CD14-positive monocyte (primary cell): ENCODE data around the gene CBFB. TPM values are rescaled to one million over a fixed set of nuclear protein-coding genes. Genes with fewer than 3 reads are reported as not detected.

Source experiments
- DNase-seq, 3 donors: peaks; one replicate each; pipeline ENCODE4 v3.0.0-alpha.2; 2011 to 2022
- H2AFZ ChIP-seq: 2 replicates; pipeline ENCODE4 v1.6.0; 2012; ENCODE audit warnings: mild to moderate bottlenecking, low read depth, low read length, inconsistent platforms; ENCODE audit not compliant: insufficient read depth, poor library complexity, severe bottlenecking
- H3K27ac ChIP-seq, 2 donors: 1 replicate in 1 of 2; 2 replicates in 1 of 2; pipeline ENCODE4 v1.5.1; 2012 to 2013; ENCODE audit warnings: low read length in 2 of 2, control low read depth in 1 of 2, inconsistent platforms in 1 of 2, low read depth in 1 of 2, mild to moderate bottlenecking in 1 of 2
- H3K27me3 ChIP-seq, 2 donors: one replicate each; pipeline versions ENCODE4 v1.6.0 to v1.6.1; 2011 to 2013; ENCODE audit warnings: low read length in 2 of 2; ENCODE audit not compliant: control insufficient read depth in 2 of 2, insufficient read depth in 2 of 2
- H3K36me3 ChIP-seq, 2 donors: replicated peaks in 1 of 2; 1 replicate in 1 of 2; 2 replicates in 1 of 2; pipeline versions ENCODE4 v1.5.1 to v1.6.1; 2012 to 2013; ENCODE audit warnings: low read length in 2 of 2, control low read depth in 1 of 2, inconsistent platforms in 1 of 2, mild to moderate bottlenecking in 1 of 2; ENCODE audit not compliant: insufficient read depth in 2 of 2, control insufficient read depth in 1 of 2
- H3K4me1 ChIP-seq, 2 donors: 1 replicate in 1 of 2; 2 replicates in 1 of 2; pipeline versions ENCODE4 v1.5.1 to v1.6.1; 2012 to 2013; ENCODE audit warnings: low read length in 2 of 2, control low read depth in 1 of 2, inconsistent platforms in 1 of 2, mild to moderate bottlenecking in 1 of 2, moderate library complexity in 1 of 2; ENCODE audit not compliant: insufficient read depth in 2 of 2, control insufficient read depth in 1 of 2
- H3K4me2 ChIP-seq: replicated peaks from 2 replicates; pipeline ENCODE3; 2012; ENCODE audit warnings: low read length, moderate library complexity, mild to moderate bottlenecking; ENCODE audit not compliant: poor library complexity, severe bottlenecking; ENCODE audit errors: extremely low read depth
- H3K4me3 ChIP-seq, 3 experiments: fragments of 200-600 bp in 1 of 3; sonication (generic) in 1 of 3; replicated peaks in 1 of 3; 1 replicate in 2 of 3; 2 replicates in 1 of 3; pipeline ENCODE4 v1.5.1; 2011 to 2013; ENCODE audit warnings: low read length in 3 of 3, mild to moderate bottlenecking in 3 of 3, control low read depth in 2 of 3, low read depth in 2 of 3, inconsistent platforms in 1 of 3, moderate library complexity in 1 of 3
- H3K79me2 ChIP-seq: 2 replicates; pipeline ENCODE4 v1.6.0; 2012; ENCODE audit warnings: mild to moderate bottlenecking, control low read depth, inconsistent platforms, low read length, moderate library complexity; ENCODE audit not compliant: insufficient read depth
- H3K9ac ChIP-seq: 2 replicates; pipeline ENCODE4 v1.6.0; 2017; ENCODE audit warnings: low read length, mild to moderate bottlenecking; ENCODE audit not compliant: insufficient read depth, poor library complexity, severe bottlenecking
- H3K9me3 ChIP-seq, 2 donors: replicated peaks in 1 of 2; 1 replicate in 1 of 2; 2 replicates in 1 of 2; pipeline versions ENCODE4 v1.5.1 to v1.6.1; 2012 to 2013; ENCODE audit warnings: low read length in 2 of 2, control low read depth in 1 of 2; ENCODE audit not compliant: control insufficient read depth in 1 of 2, insufficient read depth in 1 of 2
- H4K20me1 ChIP-seq: 2 replicates; pipeline ENCODE4 v1.6.0; 2012; ENCODE audit warnings: mild to moderate bottlenecking, low read length, control low read depth, moderate library complexity; ENCODE audit not compliant: insufficient read depth
- H3K27ac Mint-ChIP-seq, 7 donors: one replicate each; pipeline ENCODE4 v1.8.0; 2020; ENCODE audit warnings: mild to moderate bottlenecking in 7 of 7, mixed read lengths in 7 of 7, moderate library complexity in 6 of 7, inconsistent platforms in 2 of 7
- H3K27me3 Mint-ChIP-seq, 3 donors: one replicate each; pipeline ENCODE4 v1.8.0; 2021 to 2022; ENCODE audit warnings: low read depth in 3 of 3, mild to moderate bottlenecking in 3 of 3, mixed read lengths in 3 of 3, moderate library complexity in 3 of 3, inconsistent platforms in 1 of 3
- H3K36me3 Mint-ChIP-seq, 2 donors: one replicate each; pipeline ENCODE4 v1.8.0; 2020; ENCODE audit warnings: mixed read lengths in 2 of 2, inconsistent platforms in 1 of 2, mild to moderate bottlenecking in 1 of 2
- H3K4me1 Mint-ChIP-seq: one replicate; pipeline ENCODE4 v1.8.0; 2020; ENCODE audit warnings: mild to moderate bottlenecking, mixed read lengths
- H3K4me3 Mint-ChIP-seq, 2 donors: one replicate each; pipeline ENCODE4 v1.8.0; 2020; ENCODE audit warnings: mild to moderate bottlenecking in 2 of 2, mixed read lengths in 2 of 2, moderate library complexity in 1 of 2
- H3K9me3 Mint-ChIP-seq, 7 donors: one replicate each; pipeline ENCODE4 v1.8.0; 2020 to 2022; ENCODE audit warnings: mixed read lengths in 7 of 7, mild to moderate bottlenecking in 6 of 7, moderate library complexity in 6 of 7, inconsistent platforms in 2 of 7
- CTCF ChIP-seq: fragments of 200-600 bp; IDR thresholded peaks from one replicate; pipeline ENCODE4 v1.8.0; 2022; ENCODE audit warnings: antibody characterized with exemption, mild to moderate bottlenecking
- WGBS: methylation state at CpG from one replicate; pipeline ENCODE4 v1.1.5; 2013; ENCODE audit warnings: missing lambda C conversion rate; ENCODE audit not compliant: insufficient coverage; 5-methylcytosine and 5-hydroxymethylcytosine counted together
- intact Hi-C, 2 donors: fragments of 100-400 bp; cut with micrococcal nuclease; formaldehyde crosslinking; loops; one replicate each; pipeline versions ENCODE4 v1.15.0 to v1.15.1; 2023
- polyA plus RNA-seq, 3 donors: library from polyadenylated mRNA; depleted of rRNA in 1 of 3; unstranded in 2 of 3; stranded (reverse) in 1 of 3; fragments of 300-500 nt in 2 of 3; fragments of >200 nt in 1 of 3; fragmentation: Illumina TruSeq in 2 of 3; gene quantifications; 1 replicate in 2 of 3; 2 replicates in 1 of 3; pipeline ENCODE4 v1.2.3, GENCODE V29; 2012 to 2021

The CBFB gene
- polyA plus RNA-seq, 3 donors = 28.3 to 45.4 (median 29.5) TPM

GRCh38 chr16:67128417-67128816 is 99.5 kb downstream of the CBFB start:
- H3K4me1 ChIP-seq = no peaks in the 10 kb centered on the region
- H3K36me3 Mint-ChIP-seq = peaks cover 78 to 96% of the 10 kb centered on the region in 2 donors
- H3K27ac Mint-ChIP-seq = peak overlapping the region in 1 of 7 donors; percentile 43

GRCh38 chr16:67128887-67129286 is 99.9 kb downstream of the CBFB start:
- Mint-ChIP-seq H3K27ac (peak overlapping the region in 1 of 7 donors; percentile 43), H3K27me3 (peaks cover 0 to 2% (median 2%) of the 10 kb centered on the region in 3 donors), H3K4me3 (no peak overlapping the region), H3K36me3 (peaks cover 76 to 96% of the 10 kb centered on the region in 2 donors), H3K4me1 (no peaks in the 10 kb centered on the region), H3K9me3 (peaks cover 0 to 2% (median 0%) of the 10 kb centered on the region in 7 donors)
- no peak overlapping the region for H3K9ac ChIP-seq
- H3K36me3 ChIP-seq = peaks cover 84 to 99% of the 10 kb centered on the region in 2 donors
- H3K4me1 ChIP-seq = no peaks in the 10 kb centered on the region
- no peak overlapping the region for H3K27ac ChIP-seq
- H3K4me3 ChIP-seq = no peak overlapping the region
- H4K20me1 ChIP-seq = peaks cover 88% of the 10 kb centered on the region
- H3K9me3 ChIP-seq = no peaks in the 10 kb centered on the region
- WGBS = 97% methylated on average over 3 of the region's 3 CpGs
- DNase-seq = no peak
- no peak overlapping the region for H3K4me2 ChIP-seq
- peaks cover 7% of the 10 kb centered on the region for H3K79me2 ChIP-seq
- intact Hi-C loops = no loop called here
- H3K27me3 ChIP-seq = no peaks in the 10 kb centered on the region
- no peak for TF ChIP-seq CTCF
- no peak overlapping the region for H2AFZ ChIP-seq

More at GRCh38 chr16:67128417-67128816, 99.5 kb downstream of the CBFB start:
- H4K20me1 ChIP-seq = peaks cover 92% of the 10 kb centered on the region
- no peak overlapping the region for H3K4me3 Mint-ChIP-seq
- no peak overlapping the region for H3K4me2 ChIP-seq
- intact Hi-C loops = no loop called here
- H3K27me3 ChIP-seq = no peaks in the 10 kb centered on the region
- DNase-seq = no peak
- H3K27me3 Mint-ChIP-seq = peaks cover 0 to 5% (median 2%) of the 10 kb centered on the region in 3 donors
- peaks cover 10% of the 10 kb centered on the region for H3K79me2 ChIP-seq
- H3K9me3 Mint-ChIP-seq = peaks cover 0 to 2% (median 0%) of the 10 kb centered on the region in 7 donors
- TF ChIP-seq CTCF = no peak
- no peak overlapping the region for H2AFZ ChIP-seq
- no peak overlapping the region for H3K4me3 ChIP-seq
- peaks cover 87 to 99% of the 10 kb centered on the region in 2 donors for H3K36me3 ChIP-seq
- peaks cover 1% of the 10 kb centered on the region for H3K4me1 Mint-ChIP-seq
- no peak overlapping the region for H3K27ac ChIP-seq
- H3K9ac ChIP-seq = no peak overlapping the region
- H3K9me3 ChIP-seq = no peaks in the 10 kb centered on the region
